ENCODE measurements around the gene TMEM181.

TMEM181 gene

GRCh38 chr6:158684311-158684710 lies 124.4 kb downstream of the TMEM181 start:
- no peak for DNase-seq

- DNase-seq: no peak
Measured at GRCh38 chr6:158684745-158685324, 124.9 kb downstream of the TMEM181 start.
